ES-I3 (cell line): Measurements from ENCODE around the gene KIAA1586.

Experiments
- H3K36me3 ChIP-seq: 2 replicates; pipeline ENCODE4 v1.6.1; 2013; ENCODE audit warnings: mild to moderate bottlenecking, low read length, control low read depth, moderate library complexity; ENCODE audit not compliant: insufficient read depth
- H3K4me1 ChIP-seq: 2 replicates; pipeline ENCODE4 v1.6.1; 2013; ENCODE audit warnings: mild to moderate bottlenecking, control low read depth, low read length; ENCODE audit not compliant: insufficient read depth
- H3K9ac ChIP-seq: 2 replicates; pipeline ENCODE4 v1.6.1; 2013; ENCODE audit warnings: low read depth, mild to moderate bottlenecking, low read length, moderate library complexity
- H3K9me3 ChIP-seq: 2 replicates; pipeline ENCODE4 v1.6.1; 2013; ENCODE audit warnings: mild to moderate bottlenecking, low read length, moderate library complexity; ENCODE audit not compliant: control insufficient read depth, insufficient read depth

The KIAA1586 gene

DNA sequence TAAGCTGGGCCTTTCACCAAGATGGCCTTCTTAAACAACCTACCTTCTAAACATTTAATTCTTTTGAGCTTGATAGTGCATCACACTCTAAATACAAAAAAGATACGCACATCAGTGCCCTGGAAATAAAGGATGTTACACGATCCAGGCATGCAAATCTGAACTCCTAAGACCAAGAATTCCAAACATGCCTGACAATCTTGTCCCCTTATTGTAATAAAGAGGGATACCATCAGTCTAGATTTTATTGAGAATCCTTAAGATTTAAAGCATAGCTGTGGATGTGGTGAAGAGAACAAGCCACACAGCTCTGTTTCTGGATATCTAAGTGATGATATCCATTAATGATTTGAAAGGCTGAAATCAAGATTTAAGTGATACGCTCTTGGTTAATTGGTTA lies 56.5 kb downstream of the KIAA1586 start:
- Histone ChIP-seq H3K4me1 (no peaks in the 10 kb centered on the region), H3K9me3 (no peaks in the 10 kb centered on the region), H3K36me3 (peaks cover 40% of the 10 kb centered on the region), H3K9ac (no peak overlapping the region)

DNA sequence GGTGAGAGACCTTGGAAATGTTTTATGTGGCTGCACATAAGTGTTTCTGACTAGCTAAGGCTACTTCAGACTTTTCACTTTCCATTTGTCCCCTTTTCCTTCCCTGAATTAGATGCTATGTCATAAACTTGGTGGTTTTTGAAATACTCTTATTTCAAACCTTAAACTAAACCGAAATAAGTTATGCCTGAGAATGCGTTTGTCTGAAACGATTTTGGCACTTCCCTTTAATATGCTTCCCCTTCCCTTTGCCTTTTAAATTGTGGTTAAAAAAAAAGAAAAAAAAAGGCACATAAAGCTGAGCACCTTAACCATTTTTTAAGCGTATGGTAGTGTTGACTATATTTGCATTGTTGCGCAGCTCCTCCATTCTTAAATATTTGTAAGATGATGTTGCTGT lies 57.8 kb downstream of the KIAA1586 start:
- Histone ChIP-seq H3K9ac (no peak overlapping the region), H3K36me3 (peaks cover 35% of the 10 kb centered on the region), H3K4me1 (peaks cover 9% of the 10 kb centered on the region; the same call in 1 of the 2 replicates), H3K9me3 (no peaks in the 10 kb centered on the region)
